KMS-11 (cell line): ENCODE results near the gene ZBTB24.
A peak's percentile ranks its signal among the peaks of the same experiment; 100 is the strongest.

Source experiments
- H2AFZ ChIP-seq: fragments of 200-600 bp; sonication (generic); 2 replicates; pipeline ENCODE4 v1.6.1; 2016; ENCODE audit warnings: antibody characterized with exemption, mixed run types, low read depth
- H3K27ac ChIP-seq: fragments of 200-600 bp; sonication (generic); 2 replicates; pipeline ENCODE4 v1.6.1; 2016; ENCODE audit warnings: mild to moderate bottlenecking, mixed run types
- H3K27me3 ChIP-seq: fragments of 200-600 bp; sonication (generic); 2 replicates; pipeline ENCODE4 v1.6.1; 2017; ENCODE audit warnings: mild to moderate bottlenecking, low read depth, mixed run types, moderate library complexity; ENCODE audit not compliant: insufficient read depth
- H3K36me3 ChIP-seq: fragments of 200-600 bp; sonication (generic); 2 replicates; pipeline ENCODE4 v1.6.1; 2017; ENCODE audit warnings: mild to moderate bottlenecking, mixed run types; ENCODE audit not compliant: insufficient read depth
- H3K4me1 ChIP-seq: fragments of 200-600 bp; sonication (generic); 2 replicates; pipeline ENCODE4 v1.6.1; 2016; ENCODE audit warnings: mild to moderate bottlenecking, low read depth, mixed run types; ENCODE audit not compliant: poor library complexity, severe bottlenecking
- H3K4me2 ChIP-seq: fragments of 200-600 bp; sonication (generic); 2 replicates; pipeline ENCODE4 v1.7.0; 2016; ENCODE audit warnings: mild to moderate bottlenecking, mixed run types
- H3K4me3 ChIP-seq: fragments of 200-600 bp; sonication (generic); IDR thresholded peaks from 2 replicates; pipeline ENCODE4 v1.6.1; 2017; ENCODE audit warnings: low read depth, low read length, mixed read lengths; ENCODE audit not compliant: insufficient read depth
- H3K79me2 ChIP-seq: fragments of 200-600 bp; sonication (generic); 2 replicates; pipeline ENCODE4 v1.6.1; 2016; ENCODE audit warnings: low read depth, mixed run types; ENCODE audit not compliant: insufficient read depth
- H3K9ac ChIP-seq: fragments of 200-600 bp; sonication (generic); 2 replicates; pipeline ENCODE4 v1.6.1; 2016; ENCODE audit warnings: mild to moderate bottlenecking, mixed run types
- H4K20me1 ChIP-seq: fragments of 200-600 bp; sonication (generic); 2 replicates; pipeline ENCODE4 v1.6.1; 2016; ENCODE audit warnings: mild to moderate bottlenecking, mixed run types; ENCODE audit not compliant: insufficient read depth
- CTCF ChIP-seq: fragments of 200-600 bp; sonication (generic); conservative IDR thresholded peaks from 2 replicates; pipeline ENCODE4 v1.6.1; 2017; ENCODE audit warnings: low read depth, mild to moderate bottlenecking, antibody characterized with exemption, low read length, moderate library complexity, mixed read lengths

Gene ZBTB24

GRCh38 chr6:109454496-109455436, 28.3 kb downstream of the ZBTB24 start:
- Histone ChIP-seq H2AFZ (peak overlapping the region; percentile 38; the same call in 1 of the 2 replicates), H3K79me2 (no peaks in the 10 kb centered on the region), H3K36me3 (no peaks in the 10 kb centered on the region), H4K20me1 (no peaks in the 10 kb centered on the region), H3K4me3 (no peak overlapping the region), H3K27ac (no peak overlapping the region), H3K4me2 (peak overlapping the region; percentile 29; the same call in 1 of the 2 replicates), H3K27me3 (no peaks in the 10 kb centered on the region), H3K4me1 (peaks cover 33% of the 10 kb centered on the region), H3K9ac (peak overlapping the region; percentile 6; the same call in 1 of the 2 replicates)
- TF ChIP-seq CTCF: no peak

- Histone ChIP-seq H3K4me2 (no peak overlapping the region), H3K9ac (no peak overlapping the region), H3K4me3 (no peak overlapping the region), H4K20me1 (no peaks in the 10 kb centered on the region), H3K79me2 (no peaks in the 10 kb centered on the region), H2AFZ (no peak overlapping the region), H3K27ac (no peak overlapping the region), H3K4me1 (peaks cover 24% of the 10 kb centered on the region), H3K27me3 (no peaks in the 10 kb centered on the region), H3K36me3 (no peaks in the 10 kb centered on the region)
- TF ChIP-seq CTCF: no peak
Measured at GRCh38 chr6:109453594-109454495, 29.2 kb downstream of the ZBTB24 start.

- H3K79me2 ChIP-seq: no peaks in the 10 kb centered on the region
- H3K36me3 ChIP-seq: no peaks in the 10 kb centered on the region
- H4K20me1 ChIP-seq: no peaks in the 10 kb centered on the region
- no peak overlapping the region for H3K4me3 ChIP-seq
- peaks cover 17% of the 10 kb centered on the region for H3K4me1 ChIP-seq
- no peak overlapping the region for H3K9ac ChIP-seq
- no peak overlapping the region for H3K4me2 ChIP-seq
- no peak overlapping the region for H2AFZ ChIP-seq
- TF ChIP-seq CTCF: no peak
- H3K27ac ChIP-seq: no peak overlapping the region
- no peaks in the 10 kb centered on the region for H3K27me3 ChIP-seq
Measured at GRCh38 chr6:109453156-109453555, 29.9 kb downstream of the ZBTB24 start.

GRCh38 chr6:109452181-109452580, 30.8 kb downstream of the ZBTB24 start:
- H3K4me3 ChIP-seq: no peak overlapping the region
- no peaks in the 10 kb centered on the region for H3K79me2 ChIP-seq
- H3K4me2 ChIP-seq: no peak overlapping the region
- no peak for TF ChIP-seq CTCF
- H3K27ac ChIP-seq: no peak overlapping the region
- no peaks in the 10 kb centered on the region for H4K20me1 ChIP-seq
- H3K4me1 ChIP-seq: peaks cover 7% of the 10 kb centered on the region
- H3K27me3 ChIP-seq: no peaks in the 10 kb centered on the region
- no peak overlapping the region for H3K9ac ChIP-seq
- H2AFZ ChIP-seq: no peak overlapping the region
- H3K36me3 ChIP-seq: no peaks in the 10 kb centered on the region
